Astrocyte (in vitro differentiated cells and primary cell): ENCODE measurements around the gene TAF3. TPM values are rescaled to one million over a fixed set of nuclear protein-coding genes. Genes with fewer than 3 reads are reported as not detected.

Experiments
- DNase-seq: peaks from one replicate; pipeline ENCODE4 v3.0.0-alpha.2; 2010; ENCODE audit warnings: low read depth
- FAIRE-seq: peaks from 2 replicates; lab custom pipeline; 2011; peaks lifted over from hg19 to GRCh38; lab: Jason Lieb, UNC
- H2AFZ ChIP-seq: 2 replicates; pipeline ENCODE4 v1.6.0; 2012; ENCODE audit warnings: low read depth, low read length, inconsistent platforms
- H3K27ac ChIP-seq: 2 replicates; pipeline ENCODE4 v1.5.1; 2011; ENCODE audit warnings: low read depth, low read length, inconsistent platforms
- H3K27me3 ChIP-seq: 2 replicates; pipeline ENCODE4 v1.6.0; 2011; ENCODE audit warnings: low read length, inconsistent platforms; ENCODE audit not compliant: insufficient read depth
- H3K36me3 ChIP-seq: 2 replicates; pipeline ENCODE4 v1.5.1; 2011; ENCODE audit warnings: low read length, inconsistent platforms; ENCODE audit not compliant: insufficient read depth
- H3K4me1 ChIP-seq: 2 replicates; pipeline ENCODE4 v1.5.1; 2011; ENCODE audit warnings: low read length, inconsistent platforms; ENCODE audit not compliant: insufficient read depth
- H3K4me2 ChIP-seq: 2 replicates; pipeline ENCODE4 v1.6.0; 2012; ENCODE audit warnings: low read length, inconsistent platforms
- H3K4me3 ChIP-seq: 2 replicates; pipeline ENCODE4 v1.5.1; 2011; ENCODE audit warnings: low read depth, mild to moderate bottlenecking, low read length, inconsistent platforms; ENCODE audit not compliant: insufficient read depth
- H3K79me2 ChIP-seq: 2 replicates; pipeline ENCODE4 v1.6.0; 2012; ENCODE audit warnings: mild to moderate bottlenecking, low read length, inconsistent platforms; ENCODE audit not compliant: insufficient read depth
- H3K9ac ChIP-seq: 2 replicates; pipeline ENCODE4 v1.6.0; 2012; ENCODE audit warnings: mild to moderate bottlenecking, low read length, inconsistent platforms
- H3K9me3 ChIP-seq: 2 replicates; pipeline ENCODE4 v1.5.1; 2012; ENCODE audit warnings: low read depth, mild to moderate bottlenecking, low read length, inconsistent platforms; ENCODE audit not compliant: insufficient read depth
- H4K20me1 ChIP-seq: 2 replicates; pipeline ENCODE4 v1.6.0; 2012; ENCODE audit warnings: low read length, inconsistent platforms; ENCODE audit not compliant: insufficient read depth
- H3K27ac Mint-ChIP-seq: one replicate; pipeline ENCODE4 v1.8.0; 2021; ENCODE audit warnings: mild to moderate bottlenecking, mixed read lengths; ENCODE audit not compliant: unreplicated experiment
- H3K27me3 Mint-ChIP-seq: one replicate; pipeline ENCODE4 v1.8.0; 2021; ENCODE audit warnings: low read depth, mixed read lengths; ENCODE audit not compliant: unreplicated experiment
- H3K36me3 Mint-ChIP-seq: one replicate; pipeline ENCODE4 v1.8.0; 2021; ENCODE audit warnings: low read depth, mixed read lengths; ENCODE audit not compliant: unreplicated experiment
- H3K4me1 Mint-ChIP-seq: one replicate; pipeline ENCODE4 v1.8.0; 2021; ENCODE audit warnings: low read depth, mixed read lengths; ENCODE audit not compliant: unreplicated experiment
- H3K4me3 Mint-ChIP-seq: one replicate; pipeline ENCODE4 v1.8.0; 2021; ENCODE audit warnings: mild to moderate bottlenecking, moderate library complexity, mixed read lengths; ENCODE audit not compliant: unreplicated experiment
- H3K9me3 Mint-ChIP-seq: one replicate; pipeline ENCODE4 v1.8.0; 2021; ENCODE audit warnings: mild to moderate bottlenecking, mixed read lengths; ENCODE audit not compliant: unreplicated experiment
- EZH2 ChIP-seq: IDR thresholded peaks from 2 replicates; pipeline ENCODE4 v1.6.1; 2012; ENCODE audit warnings: mild to moderate bottlenecking, low read length, inconsistent platforms; ENCODE audit not compliant: insufficient read depth
- total RNA-seq: library from RNA; stranded (reverse); gene quantifications from 2 replicates; pipeline ENCODE4 v1.2.1, GENCODE V29; 2021
- TF ChIP-seq, protein P1 (sequence below): IDR thresholded peaks from 2 replicates; pipeline ENCODE4 v1.5.1; 2011; ENCODE audit warnings: low read depth, mild to moderate bottlenecking, inconsistent platforms, low read length, moderate library complexity; ENCODE audit not compliant: insufficient read depth

TAF3 gene
- total RNA-seq, 1 donor from 2014 or later: 10.2 TPM

DNA sequence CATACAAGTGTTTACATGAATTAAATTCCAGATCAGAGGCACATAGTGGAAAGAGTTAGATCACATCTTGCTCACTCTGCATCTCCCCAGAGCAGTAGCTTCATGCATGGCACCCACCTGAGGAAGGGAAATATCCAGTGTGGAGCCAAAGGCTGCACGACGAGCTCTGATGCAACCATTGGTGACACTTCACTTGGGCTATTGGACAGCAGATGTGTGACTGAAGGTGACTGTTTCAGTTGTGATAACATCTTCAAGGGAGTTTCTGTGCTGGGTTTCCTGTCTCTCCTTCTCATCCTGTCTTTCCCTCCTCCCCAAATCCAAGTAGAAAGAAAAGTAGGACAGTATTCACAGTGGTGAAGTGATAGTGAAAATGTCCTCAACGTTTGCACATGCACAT is 115.0 kb downstream of the TAF3 start:
- Histone ChIP-seq H3K4me2 (no peak overlapping the region), H4K20me1 (no peaks in the 10 kb centered on the region), H3K27me3 (no peaks in the 10 kb centered on the region), H3K9me3 (no peaks in the 10 kb centered on the region), H2AFZ (no peak overlapping the region), H3K4me3 (no peak overlapping the region), H3K4me1 (no peaks in the 10 kb centered on the region), H3K36me3 (no peaks in the 10 kb centered on the region), H3K9ac (no peak overlapping the region), H3K27ac (no peak overlapping the region), H3K79me2 (no peaks in the 10 kb centered on the region)
- Mint-ChIP-seq H3K27me3 (no peaks in the 10 kb centered on the region), H3K4me3 (no peak overlapping the region), H3K36me3 (no peaks in the 10 kb centered on the region), H3K27ac (no peak overlapping the region), H3K4me1 (peaks cover 10% of the 10 kb centered on the region), H3K9me3 (peaks cover 4% of the 10 kb centered on the region)
- no peak for TF ChIP-seq EZH2
- TF ChIP-seq, protein P1, sequence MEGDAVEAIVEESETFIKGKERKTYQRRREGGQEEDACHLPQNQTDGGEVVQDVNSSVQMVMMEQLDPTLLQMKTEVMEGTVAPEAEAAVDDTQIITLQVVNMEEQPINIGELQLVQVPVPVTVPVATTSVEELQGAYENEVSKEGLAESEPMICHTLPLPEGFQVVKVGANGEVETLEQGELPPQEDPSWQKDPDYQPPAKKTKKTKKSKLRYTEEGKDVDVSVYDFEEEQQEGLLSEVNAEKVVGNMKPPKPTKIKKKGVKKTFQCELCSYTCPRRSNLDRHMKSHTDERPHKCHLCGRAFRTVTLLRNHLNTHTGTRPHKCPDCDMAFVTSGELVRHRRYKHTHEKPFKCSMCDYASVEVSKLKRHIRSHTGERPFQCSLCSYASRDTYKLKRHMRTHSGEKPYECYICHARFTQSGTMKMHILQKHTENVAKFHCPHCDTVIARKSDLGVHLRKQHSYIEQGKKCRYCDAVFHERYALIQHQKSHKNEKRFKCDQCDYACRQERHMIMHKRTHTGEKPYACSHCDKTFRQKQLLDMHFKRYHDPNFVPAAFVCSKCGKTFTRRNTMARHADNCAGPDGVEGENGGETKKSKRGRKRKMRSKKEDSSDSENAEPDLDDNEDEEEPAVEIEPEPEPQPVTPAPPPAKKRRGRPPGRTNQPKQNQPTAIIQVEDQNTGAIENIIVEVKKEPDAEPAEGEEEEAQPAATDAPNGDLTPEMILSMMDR: no peak
- FAIRE-seq (no peak), DNase-seq (no peak)

DNA sequence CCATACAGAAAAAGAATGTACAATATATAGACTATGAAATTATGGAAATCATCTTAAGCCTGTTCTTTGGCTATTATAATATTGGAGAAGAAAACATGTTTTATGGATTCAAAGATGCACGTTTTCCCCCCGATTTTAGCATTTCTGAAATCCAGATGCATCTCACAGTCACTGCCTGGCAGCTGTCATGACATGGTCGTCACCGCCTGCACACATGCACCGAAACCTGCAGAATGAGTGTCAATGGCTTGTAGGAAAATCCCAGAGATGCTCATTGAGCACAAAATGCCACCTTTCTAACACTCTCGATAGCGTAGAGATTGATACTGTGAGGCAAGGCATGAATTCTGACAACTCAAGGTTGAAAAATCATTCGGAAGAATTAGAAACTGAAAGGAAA is 115.5 kb downstream of the TAF3 start:
- H3K36me3 ChIP-seq: no peaks in the 10 kb centered on the region
- H3K9me3 ChIP-seq: no peaks in the 10 kb centered on the region
- no peak overlapping the region for H2AFZ ChIP-seq
- H3K9me3 Mint-ChIP-seq: peaks cover 4% of the 10 kb centered on the region
- no peaks in the 10 kb centered on the region for H3K36me3 Mint-ChIP-seq
- no peak for TF ChIP-seq EZH2
- TF ChIP-seq, protein P1: no peak
- no peaks in the 10 kb centered on the region for H4K20me1 ChIP-seq
- H3K9ac ChIP-seq: no peak overlapping the region
- H3K4me1 ChIP-seq: no peaks in the 10 kb centered on the region
- H3K27me3 ChIP-seq: no peaks in the 10 kb centered on the region
- H3K27ac Mint-ChIP-seq: no peak overlapping the region
- DNase-seq (no peak), FAIRE-seq (no peak)
- no peaks in the 10 kb centered on the region for H3K27me3 Mint-ChIP-seq
- no peak overlapping the region for H3K4me3 ChIP-seq
- H3K79me2 ChIP-seq: no peaks in the 10 kb centered on the region
- H3K27ac ChIP-seq: no peak overlapping the region
- no peak overlapping the region for H3K4me2 ChIP-seq
- H3K4me1 Mint-ChIP-seq: peaks cover 10% of the 10 kb centered on the region
- no peak overlapping the region for H3K4me3 Mint-ChIP-seq

DNA sequence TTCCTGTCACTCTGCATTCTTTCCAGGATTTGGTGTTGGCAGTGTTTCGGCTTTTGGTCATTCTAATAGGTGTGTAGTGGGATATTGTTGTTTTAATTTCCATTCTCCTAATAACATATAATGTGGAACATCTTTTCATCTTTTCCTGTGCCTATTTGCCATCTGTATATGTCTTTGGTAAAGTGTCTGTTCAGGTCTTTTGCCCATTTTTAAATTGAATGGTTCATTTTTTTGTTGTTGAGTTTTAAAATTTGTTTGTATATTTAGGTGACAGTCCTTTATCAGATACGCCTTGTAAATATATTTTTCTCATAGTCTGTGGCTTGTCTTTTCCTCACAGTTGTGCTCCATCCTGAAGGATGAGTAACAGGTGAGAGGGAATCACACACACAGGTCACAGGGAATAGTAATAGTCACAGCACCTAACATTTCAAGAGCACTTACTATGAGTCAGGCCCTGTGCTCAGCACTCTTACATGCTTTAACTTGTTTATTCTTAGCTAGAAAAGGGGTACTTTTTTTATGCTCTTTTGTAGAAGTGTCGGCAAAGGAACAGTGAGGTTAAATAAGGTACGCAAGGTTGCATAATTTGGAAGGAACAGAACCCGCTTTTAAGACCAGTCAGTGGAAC is 119.1 kb downstream of the TAF3 start:
- Mint-ChIP-seq H3K27me3 (no peaks in the 10 kb centered on the region), H3K9me3 (peaks cover 4% of the 10 kb centered on the region), H3K4me1 (peaks cover 3% of the 10 kb centered on the region), H3K27ac (peak overlapping the region; percentile 24), H3K36me3 (no peaks in the 10 kb centered on the region), H3K4me3 (no peak overlapping the region)
- FAIRE-seq (no peak), DNase-seq (no peak)
- no peak overlapping the region for H3K9ac ChIP-seq
- no peak overlapping the region for H2AFZ ChIP-seq
- no peak overlapping the region for H3K27ac ChIP-seq
- H3K36me3 ChIP-seq: no peaks in the 10 kb centered on the region
- H4K20me1 ChIP-seq: no peaks in the 10 kb centered on the region
- TF ChIP-seq, protein P1: no peak
- no peak for TF ChIP-seq EZH2
- H3K9me3 ChIP-seq: no peaks in the 10 kb centered on the region
- H3K4me1 ChIP-seq: no peaks in the 10 kb centered on the region
- H3K27me3 ChIP-seq: no peaks in the 10 kb centered on the region
- H3K4me2 ChIP-seq: no peak overlapping the region
- H3K4me3 ChIP-seq: no peak overlapping the region
- no peaks in the 10 kb centered on the region for H3K79me2 ChIP-seq
